Natural killer cell (primary cell): Measurements from ENCODE around the gene WWC2. TPM values are rescaled to one million over a fixed set of nuclear protein-coding genes. Genes with fewer than 3 reads are reported as not detected.

ENCODE experiments used
- ATAC-seq, 3 donors: fragments of 150-1000 bp in 2 of 3; fragments of 200-7000 bp in 1 of 3; cut with Tn5 transposase; 1 replicate in 1 of 3; 2 replicates in 2 of 3; pipeline ENCODE4 v1.10.0; 2021; ENCODE audit warnings: mild to moderate bottlenecking in 2 of 3, moderate library complexity in 2 of 3
- DNase-seq, 2 donors: peaks; one replicate each; pipeline versions ENCODE4 v3.0.0 to v3.0.0-alpha.2; 2013 to 2021; ENCODE audit warnings: mixed read lengths in 1 of 2
- H3K27ac ChIP-seq: one replicate; pipeline ENCODE4 v1.5.1; 2013; ENCODE audit warnings: mild to moderate bottlenecking, low read length
- H3K27me3 ChIP-seq: one replicate; pipeline ENCODE4 v1.6.1; 2013; ENCODE audit warnings: low read length; ENCODE audit not compliant: control insufficient read depth, insufficient read depth
- H3K36me3 ChIP-seq: one replicate; pipeline ENCODE4 v1.6.1; 2013; ENCODE audit warnings: low read length; ENCODE audit not compliant: control insufficient read depth, insufficient read depth
- H3K4me1 ChIP-seq: one replicate; pipeline ENCODE4 v1.6.1; 2013; ENCODE audit warnings: low read length; ENCODE audit not compliant: control insufficient read depth, insufficient read depth
- H3K4me3 ChIP-seq: one replicate; pipeline ENCODE4 v1.5.1; 2013; ENCODE audit warnings: low read length
- H3K9me3 ChIP-seq: one replicate; pipeline ENCODE4 v1.6.1; 2013; ENCODE audit warnings: low read length; ENCODE audit not compliant: control insufficient read depth, insufficient read depth
- H3K27ac Mint-ChIP-seq, 2 donors: one replicate each; pipeline ENCODE4 v1.8.0; 2022; ENCODE audit warnings: mild to moderate bottlenecking in 2 of 2, mixed read lengths in 2 of 2, moderate library complexity in 1 of 2
- H3K27me3 Mint-ChIP-seq, 2 donors: one replicate each; pipeline ENCODE4 v1.8.0; 2022; ENCODE audit warnings: low read depth in 2 of 2, mixed read lengths in 2 of 2
- H3K36me3 Mint-ChIP-seq: one replicate; pipeline ENCODE4 v1.8.0; 2022; ENCODE audit warnings: mixed read lengths
- H3K4me1 Mint-ChIP-seq, 2 donors: one replicate each; pipeline ENCODE4 v1.8.0; 2022; ENCODE audit warnings: mixed read lengths in 2 of 2
- H3K4me3 Mint-ChIP-seq: one replicate; pipeline ENCODE4 v1.8.0; 2022; ENCODE audit warnings: mild to moderate bottlenecking, moderate library complexity, mixed read lengths
- H3K9me3 Mint-ChIP-seq, 2 donors: one replicate each; pipeline ENCODE4 v1.8.0; 2022; ENCODE audit warnings: mixed read lengths in 2 of 2
- CTCF ChIP-seq: fragments of 200-600 bp; IDR thresholded peaks from one replicate; pipeline ENCODE4 v1.8.0; 2022; ENCODE audit warnings: antibody characterized with exemption
- WGBS: methylation state at CpG from one replicate; pipeline ENCODE4 v1.1.7; 2013; ENCODE audit warnings: missing lambda C conversion rate; ENCODE audit not compliant: insufficient coverage; 5-methylcytosine and 5-hydroxymethylcytosine counted together
- intact Hi-C: fragments of 100-400 bp; cut with micrococcal nuclease; formaldehyde crosslinking; loops from one replicate; pipeline ENCODE4 v1.14.2; 2022
- total RNA-seq, 4 donors: library from RNA; stranded (reverse); fragments of 120-200 nt in 1 of 4; gene quantifications; one replicate each; pipeline versions ENCODE4 v1.2.3 to v1.2.4, GENCODE V29; 2013 to 2022

Gene WWC2
- total RNA-seq, 3 donors from 2014 or later (not counting 1 experiment from before 2014, with no cell fraction given) = 8.2 to 22.7 (median 9.2) TPM

DNA sequence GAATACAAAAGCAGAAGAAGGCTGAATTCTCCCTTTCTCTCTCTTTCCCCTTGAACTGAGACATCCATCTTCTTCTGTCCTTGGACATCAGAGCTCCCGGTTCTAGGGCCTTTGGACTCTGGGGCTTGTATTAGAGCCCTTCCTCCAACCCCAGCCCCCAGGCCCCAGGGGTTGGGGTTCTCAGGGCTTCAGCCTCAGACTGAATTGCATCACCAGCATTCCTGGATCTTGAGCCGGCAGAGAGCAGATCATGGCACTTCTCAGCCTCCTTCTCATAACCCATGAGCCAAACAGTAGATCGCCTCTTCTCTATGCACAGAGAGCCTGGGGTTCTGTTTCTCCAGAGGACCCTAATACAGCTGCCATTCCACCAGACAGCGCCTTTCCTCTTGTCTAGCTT lies 248.5 kb downstream of the WWC2 start:
- 88% methylated on average over 3 of the region's 4 CpGs for WGBS
- H3K27ac Mint-ChIP-seq = no peak overlapping the region
- DNase-seq (no peak), ATAC-seq (no peak)
- H3K27me3 ChIP-seq = peaks cover 11% of the 10 kb centered on the region
- intact Hi-C loops = no loop called here
- H3K4me3 ChIP-seq = no peak overlapping the region
- H3K4me1 Mint-ChIP-seq = peaks cover 4 to 5% of the 10 kb centered on the region in 2 donors
- no peaks in the 10 kb centered on the region for H3K36me3 Mint-ChIP-seq
- peaks cover 9 to 28% of the 10 kb centered on the region in 2 donors for H3K27me3 Mint-ChIP-seq
- H3K4me1 ChIP-seq = peaks cover 13% of the 10 kb centered on the region
- H3K9me3 Mint-ChIP-seq = no peaks in the 10 kb centered on the region
- no peak overlapping the region for H3K27ac ChIP-seq
- H3K9me3 ChIP-seq = no peaks in the 10 kb centered on the region
- no peaks in the 10 kb centered on the region for H3K36me3 ChIP-seq
- no peak overlapping the region for H3K4me3 Mint-ChIP-seq
- no peak for TF ChIP-seq CTCF

DNA sequence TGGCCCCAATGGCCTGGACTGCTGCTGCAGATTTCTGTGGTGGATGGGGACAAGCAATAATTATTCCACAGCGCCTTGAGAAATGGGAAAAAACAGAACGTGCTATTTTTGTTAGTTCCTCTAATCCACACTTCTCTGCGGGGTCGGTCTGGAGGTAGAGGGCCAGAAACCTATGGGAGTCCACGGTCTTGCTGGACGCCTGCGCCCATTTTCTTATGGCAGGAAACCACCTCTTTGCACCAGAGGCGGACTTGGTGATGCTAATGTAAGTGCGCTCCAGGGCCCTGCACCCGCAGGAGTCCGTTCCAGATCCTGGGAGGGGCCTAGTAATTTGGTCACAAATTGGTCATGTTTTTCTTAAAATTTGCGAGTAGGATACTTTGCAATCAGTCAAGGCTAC lies 249.1 kb downstream of the WWC2 start:
- H3K4me1 ChIP-seq = peaks cover 8% of the 10 kb centered on the region
- peaks cover 10% of the 10 kb centered on the region for H3K27me3 ChIP-seq
- Mint-ChIP-seq H3K36me3 (no peaks in the 10 kb centered on the region), H3K4me1 (peaks cover 2 to 3% of the 10 kb centered on the region in 2 donors), H3K27ac (no peak overlapping the region), H3K27me3 (peaks cover 9 to 26% of the 10 kb centered on the region in 2 donors), H3K4me3 (no peak overlapping the region), H3K9me3 (no peaks in the 10 kb centered on the region)
- H3K4me3 ChIP-seq = no peak overlapping the region
- no peaks in the 10 kb centered on the region for H3K9me3 ChIP-seq
- no peak overlapping the region for H3K27ac ChIP-seq
- TF ChIP-seq CTCF = no peak
- DNase-seq (no peak), ATAC-seq (no peak)
- intact Hi-C loops = no loop called here
- WGBS = 69% methylated on average over 12 of the region's 12 CpGs
- H3K36me3 ChIP-seq = no peaks in the 10 kb centered on the region

DNA sequence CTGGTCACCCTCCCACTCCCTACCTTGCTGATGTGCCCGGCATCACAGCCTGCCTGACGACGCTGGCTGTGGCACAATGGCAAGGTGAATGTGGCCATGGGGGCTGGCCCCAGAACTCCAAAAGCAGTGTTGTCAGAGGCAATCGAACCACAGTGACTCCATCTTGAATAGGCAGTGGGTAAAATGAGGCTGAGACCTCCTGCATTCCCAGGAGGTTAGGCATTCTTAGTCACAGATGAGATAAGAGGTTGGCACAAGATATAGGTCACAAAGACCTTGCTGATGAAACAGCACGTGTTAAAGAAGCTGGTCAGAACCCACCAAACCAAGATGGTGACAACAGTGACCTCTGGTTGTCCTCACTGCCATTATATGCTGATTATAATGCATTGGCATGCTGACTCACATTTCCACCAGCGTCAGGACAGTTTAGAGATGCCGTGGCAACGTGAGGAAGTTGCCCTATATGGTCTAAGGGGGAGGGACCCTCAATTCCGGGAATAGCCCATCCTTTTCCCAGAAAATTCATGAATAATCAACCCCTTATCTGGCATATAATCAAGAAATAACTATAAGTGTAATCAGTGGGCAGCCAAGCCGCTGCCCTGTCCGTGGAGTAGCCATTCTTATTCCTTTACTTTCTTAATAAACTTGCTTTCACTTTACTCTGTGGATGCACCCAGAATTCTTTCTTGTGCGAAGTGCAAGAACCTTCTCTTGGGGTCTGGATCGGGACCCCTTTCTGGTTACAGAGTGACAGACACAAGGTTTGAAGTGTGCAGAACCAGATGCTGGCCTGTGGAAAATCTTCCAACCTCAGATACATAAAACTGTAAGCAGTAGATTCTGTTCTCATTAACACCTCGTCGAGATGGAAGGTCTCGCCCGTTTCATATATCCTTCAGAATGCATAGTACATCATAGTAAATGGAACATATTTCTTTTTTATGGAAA lies 249.9 kb downstream of the WWC2 start:
- Histone ChIP-seq H3K4me1 (no peaks in the 10 kb centered on the region), H3K27me3 (peaks cover 3% of the 10 kb centered on the region), H3K9me3 (no peaks in the 10 kb centered on the region), H3K27ac (no peak overlapping the region), H3K36me3 (no peaks in the 10 kb centered on the region), H3K4me3 (no peak overlapping the region)
- DNase-seq = no peak
- WGBS = 75% methylated on average over 9 of the region's 17 CpGs
- peak in 1 of 3 donors; percentile 40 for ATAC-seq
- Mint-ChIP-seq H3K4me3 (no peak overlapping the region), H3K4me1 (no peaks in the 10 kb centered on the region), H3K27ac (no peak overlapping the region), H3K27me3 (peaks cover 9 to 24% of the 10 kb centered on the region in 2 donors), H3K9me3 (no peaks in the 10 kb centered on the region), H3K36me3 (no peaks in the 10 kb centered on the region)
- TF ChIP-seq CTCF = no peak
- intact Hi-C loops = no loop called here
